Fibroblast of skin of right quadriceps (primary cell): ENCODE data around the gene ZNF831.

Experiments used
- DNase-seq: peaks from one replicate; pipeline ENCODE4 v3.0.0-alpha.2; 2013

The ZNF831 gene

GRCh38 chr20:59182401-59183044 lies 18.9 kb downstream of the ZNF831 start:
- no peak for DNase-seq

GRCh38 chr20:59183751-59184150 lies 20.1 kb downstream of the ZNF831 start:
- DNase-seq, result no peak

DNA sequence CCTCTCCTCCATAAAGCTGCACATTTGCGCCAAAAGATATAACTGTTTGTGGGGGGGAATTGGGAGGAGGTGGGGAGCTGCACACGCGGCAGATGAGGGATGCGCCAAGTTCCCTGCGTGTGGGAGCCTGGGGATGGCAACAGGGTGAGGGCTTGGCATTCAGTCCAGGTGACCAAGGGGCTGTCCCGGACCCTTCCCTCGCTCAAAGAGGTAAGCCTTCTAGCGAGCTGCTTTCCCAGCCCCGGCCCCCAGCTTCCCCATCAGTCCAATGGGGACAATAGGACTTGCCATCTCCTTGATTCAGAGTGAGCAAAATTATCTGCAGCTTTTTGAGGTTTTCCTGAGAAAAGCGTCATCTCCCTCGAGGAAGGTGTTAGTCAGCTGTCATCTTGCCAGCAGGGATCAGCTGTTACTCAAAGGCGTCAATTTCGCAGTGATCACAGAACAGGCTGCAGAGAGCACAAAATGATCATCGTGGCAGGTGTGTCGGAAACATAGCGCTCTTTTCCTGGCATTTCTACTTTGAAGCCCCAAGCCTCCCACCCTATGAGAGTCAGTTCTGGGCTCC lies 21.3 kb downstream of the ZNF831 start:
- peak; percentile 13 for DNase-seq

GRCh38 chr20:59185809-59186208 lies 22.2 kb downstream of the ZNF831 start:
- DNase-seq, result no peak

GRCh38 chr20:59190466-59190865 lies 26.8 kb downstream of the ZNF831 start:
- DNase-seq, result no peak

DNA sequence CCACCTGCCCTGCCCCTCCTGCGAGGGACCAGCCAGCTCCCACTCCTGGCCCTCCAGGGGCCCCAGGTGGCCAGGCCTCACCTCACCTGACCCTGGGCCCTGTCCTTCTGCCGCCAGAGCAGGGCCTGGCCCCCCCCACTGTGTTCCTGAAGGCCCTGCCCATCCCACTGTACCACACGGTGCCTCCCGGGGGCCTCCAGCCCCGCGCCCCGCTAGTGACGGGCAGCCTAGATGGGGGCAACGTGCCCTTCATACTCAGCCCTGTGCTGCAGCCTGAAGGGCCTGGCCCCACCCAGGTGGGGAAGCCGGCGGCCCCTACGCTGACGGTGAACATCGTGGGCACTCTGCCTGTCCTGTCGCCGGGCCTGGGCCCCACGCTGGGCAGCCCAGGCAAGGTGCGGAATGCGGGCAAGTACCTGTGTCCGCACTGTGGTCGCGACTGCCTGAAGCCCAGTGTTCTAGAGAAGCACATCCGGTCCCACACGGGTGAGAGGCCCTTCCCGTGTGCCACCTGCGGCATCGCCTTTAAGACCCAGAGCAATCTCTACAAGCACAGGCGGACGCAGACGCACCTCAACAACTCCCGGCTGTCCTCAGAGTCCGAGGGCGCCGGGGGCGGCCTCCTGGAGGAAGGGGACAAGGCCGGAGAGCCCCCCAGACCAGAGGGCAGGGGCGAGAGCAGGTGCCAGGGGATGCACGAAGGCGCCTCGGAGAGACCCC lies 27.6 kb downstream of the ZNF831 start:
- no peak for DNase-seq

DNA sequence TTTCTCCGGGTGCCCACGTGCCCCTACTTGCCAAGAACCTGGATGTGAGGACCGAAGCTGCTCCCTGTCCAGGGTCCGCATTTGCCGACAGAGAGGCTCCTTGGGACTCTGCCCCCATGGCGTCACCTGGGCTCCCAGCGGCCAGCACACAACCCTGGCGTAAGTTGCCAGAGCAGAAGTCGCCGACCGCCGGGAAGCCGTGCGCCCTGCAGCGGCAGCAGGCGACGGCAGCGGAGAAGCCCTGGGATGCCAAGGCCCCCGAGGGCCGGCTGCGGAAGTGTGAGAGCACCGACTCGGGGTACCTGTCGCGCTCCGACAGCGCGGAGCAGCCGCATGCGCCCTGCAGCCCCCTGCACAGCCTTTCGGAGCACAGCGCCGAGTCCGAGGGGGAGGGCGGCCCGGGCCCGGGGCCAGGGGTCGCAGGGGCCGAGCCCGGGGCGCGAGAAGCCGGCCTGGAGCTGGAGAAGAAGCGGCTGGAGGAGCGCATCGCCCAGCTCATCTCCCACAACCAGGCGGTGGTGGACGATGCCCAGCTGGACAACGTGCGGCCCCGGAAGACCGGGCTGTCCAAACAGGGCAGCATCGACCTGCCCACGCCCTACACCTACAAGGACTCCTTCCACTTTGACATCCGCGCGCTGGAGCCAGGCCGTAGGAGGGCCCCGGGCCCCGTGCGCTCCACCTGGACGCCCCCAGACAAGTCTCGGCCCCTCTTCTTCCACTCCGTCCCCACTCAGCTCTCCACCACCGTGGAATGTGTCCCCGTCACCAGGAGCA lies 28.3 kb downstream of the ZNF831 start:
- no peak for DNase-seq

DNA sequence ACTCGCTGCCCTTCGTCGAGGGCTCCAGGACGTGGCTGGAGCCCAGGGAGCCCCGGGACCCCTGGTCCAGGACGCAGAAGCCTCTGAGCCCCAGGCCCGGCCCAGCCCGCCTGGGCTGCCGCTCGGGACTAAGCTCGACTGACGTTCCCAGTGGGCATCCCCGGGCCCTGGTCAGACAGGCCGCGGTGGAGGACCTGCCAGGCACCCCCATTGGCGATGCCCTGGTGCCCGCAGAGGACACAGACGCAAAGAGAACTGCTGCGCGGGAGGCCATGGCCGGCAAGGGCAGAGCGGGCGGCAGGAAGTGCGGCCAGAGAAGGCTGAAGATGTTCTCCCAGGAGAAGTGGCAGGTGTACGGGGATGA lies 28.9 kb downstream of the ZNF831 start:
- DNase-seq, result no peak

DNA sequence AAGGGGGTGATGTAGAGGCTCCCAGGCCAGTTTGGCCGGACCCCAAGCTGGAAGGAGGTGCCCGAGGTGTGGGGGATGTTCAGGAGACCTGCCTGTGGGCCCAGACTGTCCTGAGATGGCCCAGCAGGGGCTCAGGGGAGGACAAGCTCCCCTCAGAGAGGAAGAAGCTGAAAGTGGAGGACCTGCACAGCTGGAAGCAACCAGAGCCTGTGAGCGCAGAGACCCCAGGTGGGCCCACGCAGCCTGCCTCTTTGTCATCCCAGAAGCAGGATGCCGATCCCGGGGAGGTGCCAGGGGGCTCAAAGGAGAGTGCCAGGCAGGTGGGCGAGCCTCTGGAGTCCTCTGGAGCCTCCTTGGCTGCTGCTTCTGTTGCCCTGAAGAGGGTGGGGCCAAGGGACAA lies 29.7 kb downstream of the ZNF831 start:
- no peak for DNase-seq

DNA sequence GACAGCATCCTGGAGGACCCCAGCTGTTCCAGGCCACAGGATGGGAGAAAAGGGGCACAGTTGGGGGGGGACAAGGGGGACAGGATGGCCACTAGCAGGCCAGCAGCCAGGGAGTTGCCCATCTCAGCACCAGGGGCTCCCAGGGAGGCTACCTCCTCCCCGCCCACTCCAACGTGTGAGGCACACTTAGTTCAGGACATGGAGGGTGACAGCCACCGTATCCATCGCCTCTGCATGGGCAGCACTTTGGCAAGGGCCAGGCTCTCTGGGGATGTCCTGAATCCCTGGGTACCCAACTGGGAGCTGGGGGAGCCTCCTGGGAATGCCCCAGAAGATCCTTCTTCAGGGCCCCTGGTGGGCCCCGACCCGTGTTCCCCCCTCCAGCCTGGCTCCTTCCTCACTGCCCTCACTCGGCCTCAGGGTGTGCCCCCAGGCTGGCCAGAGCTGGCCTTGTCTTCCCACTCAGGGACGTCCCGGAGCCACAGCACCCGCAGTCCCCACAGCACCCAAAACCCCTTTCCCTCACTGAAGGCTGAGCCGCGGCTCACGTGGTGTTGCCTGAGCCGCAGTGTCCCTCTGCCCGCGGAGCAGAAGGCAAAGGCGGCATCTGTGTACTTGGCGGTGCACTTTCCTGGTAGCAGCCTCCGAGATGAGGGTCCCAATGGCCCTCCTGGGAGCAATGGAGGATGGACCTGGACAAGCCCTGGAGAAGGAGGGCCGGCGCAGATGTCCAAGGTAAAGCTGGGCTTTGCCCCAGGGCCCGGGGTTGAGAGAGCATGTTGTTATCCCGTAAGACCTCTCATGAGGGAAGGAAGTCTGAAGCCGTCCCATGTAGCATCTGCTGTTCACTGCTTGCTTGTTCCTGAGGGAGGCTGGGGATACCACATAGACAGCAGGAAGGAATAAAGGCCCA lies 30.7 kb downstream of the ZNF831 start:
- DNase-seq, result no peak

- no peak for DNase-seq
Observed at GRCh38 chr20:59195316-59195993, 31.8 kb downstream of the ZNF831 start.

GRCh38 chr20:59204165-59204894 lies 40.7 kb downstream of the ZNF831 start:
- no peak for DNase-seq

- no peak for DNase-seq
Observed at GRCh38 chr20:59205044-59205443, 41.4 kb downstream of the ZNF831 start.

DNA sequence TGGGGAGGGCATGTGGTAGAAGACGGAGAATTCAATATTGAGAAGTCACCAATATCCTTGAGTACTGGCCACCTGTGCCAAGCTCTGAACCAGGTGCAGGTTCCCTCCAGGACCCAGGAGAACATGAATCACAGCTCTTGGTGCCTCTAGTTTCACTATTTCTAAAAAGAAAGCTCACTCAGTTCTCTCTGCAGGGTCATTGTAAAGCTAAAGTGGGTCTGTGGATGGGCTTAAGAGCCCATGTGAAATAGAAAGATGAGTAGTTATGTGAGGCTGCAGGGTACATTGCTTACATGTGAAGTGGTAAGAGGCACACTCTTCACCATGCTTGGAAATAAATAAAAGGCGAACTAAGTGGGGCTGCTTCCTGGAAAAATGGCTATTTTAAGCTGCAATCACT lies 43.6 kb downstream of the ZNF831 start:
- no peak for DNase-seq

- DNase-seq, result no peak
Observed at GRCh38 chr20:59207742-59208357, 44.2 kb downstream of the ZNF831 start.

DNA sequence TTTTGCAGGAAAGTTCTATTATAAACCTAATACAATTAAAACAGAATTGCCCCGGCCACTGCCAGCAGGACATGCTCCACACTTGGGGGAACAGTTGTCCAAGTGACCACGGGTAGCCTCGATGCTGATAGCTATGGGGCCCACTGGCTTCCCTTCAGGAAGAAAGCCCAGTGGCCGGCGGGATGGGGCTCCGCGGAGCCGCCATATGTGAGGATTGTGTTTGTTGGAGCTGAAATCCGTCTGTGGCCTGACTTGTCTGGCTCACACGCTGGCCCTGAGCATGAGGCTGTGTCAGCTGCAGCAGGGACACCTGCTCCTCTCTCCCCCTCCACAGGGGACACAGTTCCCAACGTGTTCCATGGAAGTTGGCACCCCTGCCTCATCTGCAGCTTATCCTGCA lies 46.6 kb downstream of the ZNF831 start:
- no peak for DNase-seq

DNA sequence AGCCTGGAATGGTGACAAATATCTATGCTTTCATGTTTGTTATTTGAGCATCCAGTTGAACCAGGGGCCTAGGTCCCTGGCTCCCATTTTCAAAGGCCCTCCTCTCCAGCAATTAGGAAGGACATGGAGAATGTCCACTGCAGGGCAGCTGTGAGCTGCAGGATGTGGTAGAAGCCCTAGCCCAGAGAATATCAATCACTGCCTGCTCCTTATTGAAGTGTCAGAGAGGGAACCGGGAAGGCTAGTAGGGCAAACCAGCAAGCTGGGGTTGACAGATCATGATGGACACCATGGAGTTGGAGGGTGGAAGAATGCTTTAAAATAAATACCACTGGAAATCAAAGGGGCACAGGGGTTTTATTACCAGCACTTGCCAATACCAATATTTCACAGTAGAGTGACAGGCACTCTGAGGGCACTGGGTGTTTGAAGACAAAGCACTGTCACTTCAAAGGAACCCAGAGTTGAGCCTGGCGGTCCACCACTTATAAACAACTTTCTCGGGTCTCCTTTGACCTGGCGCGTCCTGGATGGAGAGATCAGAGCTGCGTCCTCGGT lies 47.7 kb downstream of the ZNF831 start:
- no peak for DNase-seq

- DNase-seq, result no peak
Observed at GRCh38 chr20:59214073-59214472, 50.5 kb downstream of the ZNF831 start.

DNA sequence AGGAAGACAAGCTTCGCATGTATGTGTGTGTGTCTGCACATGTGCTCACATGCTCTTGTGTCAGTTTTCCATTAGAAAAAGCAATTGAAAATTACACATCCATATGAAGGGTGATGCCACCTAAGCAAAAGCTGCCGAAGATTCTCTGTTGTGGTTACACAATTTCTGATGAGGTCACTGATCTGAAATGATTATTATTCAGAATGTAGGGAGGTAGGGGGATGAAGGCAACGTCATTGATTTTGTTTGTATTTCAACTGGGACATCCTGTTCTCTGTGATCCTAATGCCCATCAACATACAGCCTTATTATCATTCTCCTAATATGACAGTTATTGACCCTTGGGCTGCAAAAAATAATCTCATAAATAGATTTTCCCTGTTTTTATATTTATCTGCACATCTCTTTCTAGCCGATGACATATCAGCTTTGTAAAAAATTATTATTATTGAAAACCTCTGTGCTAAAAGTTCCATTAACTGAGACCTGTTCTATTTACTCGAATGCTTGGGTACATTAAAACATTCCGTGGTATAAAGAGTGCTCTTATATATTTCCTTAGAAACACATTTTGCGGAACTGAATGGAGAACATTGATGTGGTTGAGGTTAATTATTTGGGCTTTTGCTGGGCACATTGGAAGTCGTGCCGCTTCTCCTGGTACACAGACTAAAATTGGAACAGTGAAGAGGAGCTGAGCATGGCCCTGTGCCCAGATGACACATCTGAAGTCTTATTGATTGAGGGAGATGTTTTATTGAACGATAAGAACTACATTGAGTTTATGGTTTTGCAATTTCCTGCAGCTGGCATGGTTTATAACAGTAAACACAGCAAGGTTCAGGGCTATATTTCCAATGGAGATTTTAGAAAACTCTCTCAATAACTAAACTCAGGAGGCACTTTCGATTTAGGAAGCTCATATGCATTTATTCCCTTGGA lies 51.3 kb downstream of the ZNF831 start:
- no peak for DNase-seq
